ENCODE data around the gene MDM2. TPM values are rescaled to one million over a fixed set of nuclear protein-coding genes. Genes with fewer than 3 reads are reported as not detected.

Gene MDM2
- total RNA-seq, 1 donor from 2014 or later = 303 TPM

Other genes with a start within 250 kb of the MDM2 start
- gene RAP1B, start 197.3 kb upstream of the MDM2 start, total RNA-seq = 244 and 263 TPM in 2 replicates
- 123 and 135 TPM in 2 replicates for gene NUP107, start 121.2 kb upstream of the MDM2 start, total RNA-seq
- 5.9 and 6.3 TPM in 2 replicates for gene SLC35E3, start 62.0 kb upstream of the MDM2 start, total RNA-seq
- gene CPM, start 125.0 kb downstream of the MDM2 start, total RNA-seq = 55.0 and 61.5 TPM in 2 replicates